PC-3 (cell line): ENCODE results near the gene IFI27L1. TPM values are rescaled to one million over a fixed set of nuclear protein-coding genes. Genes with fewer than 3 reads are reported as not detected.

ENCODE experiments used
- ATAC-seq: fragments of 200-7000 bp; cut with Tn5 transposase; 2 replicates; pipeline ENCODE4 v1.9.1; 2020; ENCODE audit warnings: mild to moderate bottlenecking, moderate library complexity
- BruUV-seq: library from RNA; stranded (reverse); fragments of 400-500 nt; replicated peaks from 2 replicates; lab custom pipeline; 2021; lab: Mats Ljungman, UMichigan
- CTCF ChIA-PET: fragments of 300-600 bp; sonication (Branson Sonifier 250); formaldehyde crosslinking; loops from one replicate; lab custom pipeline; 2022; ENCODE audit warnings: antibody characterized with exemption; lab: Charles Lee
- POLR2A ChIA-PET: fragments of 300-600 bp; sonication (Branson Sonifier 250); formaldehyde crosslinking; loops from one replicate; lab custom pipeline; 2022; ENCODE audit warnings: antibody characterized with exemption; ENCODE audit not compliant: unreplicated experiment; lab: Charles Lee
- DNase-seq: peaks from one replicate; pipeline ENCODE4 v3.0.0-alpha.2; 2015
- H2AFZ ChIP-seq: fragments of 300-600 bp; sonication (generic); 2 replicates; pipeline ENCODE4 v1.6.0; 2016; ENCODE audit warnings: antibody characterized with exemption, low read length
- H3F3A ChIP-seq: fragments of 300-600 bp; sonication (generic); one replicate; pipeline ENCODE4 v1.6.0; 2017; ENCODE audit warnings: antibody characterized with exemption, low read length, control low read depth, mild to moderate bottlenecking; ENCODE audit not compliant: unreplicated experiment
- H3K27ac ChIP-seq: fragments of 300-600 bp; sonication (generic); 2 replicates; pipeline ENCODE4 v1.5.1; 2016; ENCODE audit warnings: mild to moderate bottlenecking, low read length
- H3K27me3 ChIP-seq: fragments of 300-600 bp; sonication (generic); 2 replicates; pipeline ENCODE4 v1.6.1; 2016; ENCODE audit warnings: low read length, mixed read lengths
- H3K36me3 ChIP-seq: fragments of 300-600 bp; sonication (generic); 2 replicates; pipeline ENCODE4 v1.6.1; 2016; ENCODE audit warnings: low read depth, mixed run types, low read length, mixed read lengths
- H3K4me1 ChIP-seq: fragments of 300-600 bp; sonication (generic); 2 replicates; pipeline ENCODE4 v1.5.1; 2016; ENCODE audit warnings: low read length; ENCODE audit not compliant: insufficient read depth
- H3K4me2 ChIP-seq: fragments of 300-600 bp; sonication (generic); 2 replicates; pipeline ENCODE4 v1.6.0; 2016; ENCODE audit warnings: low read length
- H3K4me3 ChIP-seq: fragments of 300-600 bp; sonication (generic); 2 replicates; pipeline ENCODE4 v1.5.1; 2016; ENCODE audit warnings: mild to moderate bottlenecking, low read length, mixed read lengths
- H3K79me2 ChIP-seq: fragments of 300-600 bp; sonication (generic); 2 replicates; pipeline ENCODE4 v1.6.1; 2017; ENCODE audit warnings: low read length, mixed read lengths
- H3K9ac ChIP-seq: fragments of 300-600 bp; sonication (generic); 2 replicates; pipeline ENCODE4 v1.6.0; 2016; ENCODE audit warnings: mild to moderate bottlenecking, low read length
- H3K9me2 ChIP-seq: fragments of 300-600 bp; sonication (generic); replicated peaks from 2 replicates; pipeline ENCODE4 v1.6.1; 2016; ENCODE audit warnings: mixed run types, low read length, mixed read lengths
- H3K9me3 ChIP-seq: fragments of 300-600 bp; sonication (generic); 2 replicates; pipeline ENCODE4 v1.6.1; 2016; ENCODE audit warnings: low read length, mixed read lengths
- H4K20me1 ChIP-seq: fragments of 300-600 bp; sonication (generic); 2 replicates; pipeline ENCODE4 v1.6.1; 2016; ENCODE audit warnings: low read length, mixed read lengths
- EZH2 ChIP-seq: fragments of 300-600 bp; sonication (generic); IDR thresholded peaks from one replicate; pipeline ENCODE4 v1.6.1; 2017; ENCODE audit warnings: antibody characterized with exemption, mild to moderate bottlenecking, low read length; ENCODE audit not compliant: unreplicated experiment
- EZH2phosphoT487 ChIP-seq: fragments of 300-600 bp; sonication (generic); IDR thresholded peaks from 2 replicates; pipeline ENCODE4 v1.6.1; 2018; ENCODE audit warnings: mild to moderate bottlenecking, antibody characterized with exemption, low read length, borderline replicate concordance
- intact Hi-C: fragments of 100-400 bp; cut with micrococcal nuclease; formaldehyde crosslinking; loops from 2 replicates; pipeline ENCODE4 v1.9.0; 2023
- total RNA-seq: library from RNA; depleted of rRNA; stranded (reverse); fragments of >200 nt; gene quantifications from 2 replicates; pipeline ENCODE4 v1.2.3, GENCODE V29; 2014
- TF ChIP-seq, protein P1 (sequence below): fragments of 300-600 bp; sonication (generic); conservative IDR thresholded peaks from 2 replicates; pipeline ENCODE4 v1.5.1; 2017; ENCODE audit warnings: antibody characterized with exemption, low read depth, mild to moderate bottlenecking, low read length

Gene IFI27L1
- total RNA-seq, 1 experiment from 2014 or later: 16.9 TPM

DNA sequence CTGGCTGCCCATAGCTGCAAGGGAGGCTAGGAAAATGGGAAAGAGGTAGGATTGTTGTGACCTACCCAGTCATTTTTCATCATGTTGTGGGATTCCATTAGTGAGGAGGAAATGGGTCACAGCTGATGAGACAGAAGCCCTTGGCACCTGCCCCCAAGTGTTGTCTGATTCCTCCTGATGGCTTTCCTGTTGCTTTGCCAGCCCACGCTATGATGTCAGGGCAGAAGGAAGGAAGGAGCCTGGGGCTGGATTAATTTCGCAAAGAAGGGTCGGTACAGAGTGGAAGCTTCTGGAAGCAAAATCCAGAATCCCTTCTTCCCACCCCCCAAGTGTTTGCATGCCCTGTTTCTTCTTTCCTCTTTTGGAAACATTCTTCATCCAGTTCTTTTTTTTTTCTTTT is 46.2 kb upstream of the IFI27L1 start:
- no peaks in the 10 kb centered on the region for H3K9me2 ChIP-seq
- intact Hi-C loops: no loop called here

DNA sequence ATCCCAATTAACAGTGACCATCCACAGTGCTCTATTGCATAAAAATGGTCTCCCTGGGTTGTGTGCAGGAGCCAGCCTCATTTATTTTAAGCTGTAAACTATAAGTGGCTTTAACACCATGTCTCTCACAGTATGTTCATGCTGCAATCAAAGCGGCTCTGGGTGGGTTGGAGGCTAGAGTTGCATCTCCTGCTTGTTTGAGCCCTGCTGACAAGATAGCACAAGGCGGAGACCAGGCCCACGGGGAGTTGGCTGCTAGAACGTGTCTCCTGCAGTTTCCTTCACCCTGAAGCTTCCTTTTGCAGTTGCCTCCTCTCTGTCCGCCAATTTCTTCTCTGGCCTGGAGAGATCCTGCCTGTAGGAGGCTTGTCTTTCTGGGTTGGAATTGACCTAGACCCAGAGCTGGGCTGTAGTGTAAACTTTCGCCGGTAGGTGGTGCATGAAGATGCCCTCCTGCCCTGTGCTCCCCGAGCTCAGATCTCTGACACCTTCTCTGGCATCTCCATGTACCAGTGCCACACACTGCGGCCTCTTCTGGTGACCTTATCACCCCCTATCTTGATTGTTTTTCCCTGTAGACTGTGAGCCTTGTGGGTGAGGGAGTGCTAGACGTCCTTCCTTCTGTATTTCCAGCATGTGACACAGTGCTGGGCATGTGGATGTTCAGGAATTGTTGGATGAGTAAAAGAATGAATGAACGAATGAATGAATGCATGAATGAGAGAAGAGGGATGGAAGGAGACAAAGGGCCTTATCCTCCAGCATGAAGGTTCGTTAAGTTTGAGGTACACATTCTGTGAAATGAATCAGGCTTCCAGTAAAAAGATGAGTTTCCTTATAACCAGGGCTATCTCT is 44.6 kb upstream of the IFI27L1 start:
- Histone ChIP-seq H4K20me1 (no peaks in the 10 kb centered on the region), H3K36me3 (no peaks in the 10 kb centered on the region; the same call in 1 of the 2 replicates), H3K27ac (no peak overlapping the region), H3F3A (no peaks in the 10 kb centered on the region), H3K4me1 (peaks cover 9% of the 10 kb centered on the region), H3K4me3 (no peak overlapping the region), H3K9ac (no peak overlapping the region), H3K27me3 (no peaks in the 10 kb centered on the region), H3K9me2 (no peaks in the 10 kb centered on the region), H3K9me3 (no peaks in the 10 kb centered on the region), H2AFZ (no peak overlapping the region), H3K79me2 (no peaks in the 10 kb centered on the region), H3K4me2 (no peak overlapping the region)
- BruUV-seq: no TSS peak
- intact Hi-C loops: loop anchor here (1.0 kb wide), 1 partner anchor 100 kb away; no protein-coding TSS in a partner anchor
- ATAC-seq: peak; percentile 92
- peak; percentile 82 for DNase-seq
- ChIA-PET POLR2A (no interaction called here), CTCF (interaction anchor here (0.6 to 2.7 kb wide), 7 partner anchors 8 to 104 kb away, joined by 4 to 44 read pairs (median 6); partner anchors contain the start of genes DDX24 and IFI27L1)
- no peak for TF ChIP-seq EZH2phosphoT487
- TF ChIP-seq, protein P1, sequence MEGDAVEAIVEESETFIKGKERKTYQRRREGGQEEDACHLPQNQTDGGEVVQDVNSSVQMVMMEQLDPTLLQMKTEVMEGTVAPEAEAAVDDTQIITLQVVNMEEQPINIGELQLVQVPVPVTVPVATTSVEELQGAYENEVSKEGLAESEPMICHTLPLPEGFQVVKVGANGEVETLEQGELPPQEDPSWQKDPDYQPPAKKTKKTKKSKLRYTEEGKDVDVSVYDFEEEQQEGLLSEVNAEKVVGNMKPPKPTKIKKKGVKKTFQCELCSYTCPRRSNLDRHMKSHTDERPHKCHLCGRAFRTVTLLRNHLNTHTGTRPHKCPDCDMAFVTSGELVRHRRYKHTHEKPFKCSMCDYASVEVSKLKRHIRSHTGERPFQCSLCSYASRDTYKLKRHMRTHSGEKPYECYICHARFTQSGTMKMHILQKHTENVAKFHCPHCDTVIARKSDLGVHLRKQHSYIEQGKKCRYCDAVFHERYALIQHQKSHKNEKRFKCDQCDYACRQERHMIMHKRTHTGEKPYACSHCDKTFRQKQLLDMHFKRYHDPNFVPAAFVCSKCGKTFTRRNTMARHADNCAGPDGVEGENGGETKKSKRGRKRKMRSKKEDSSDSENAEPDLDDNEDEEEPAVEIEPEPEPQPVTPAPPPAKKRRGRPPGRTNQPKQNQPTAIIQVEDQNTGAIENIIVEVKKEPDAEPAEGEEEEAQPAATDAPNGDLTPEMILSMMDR: peak; percentile 83

More for the DNA sequence above, 46.2 kb upstream of the IFI27L1 start:
- H3K4me2 ChIP-seq: no peak overlapping the region
- H3K27ac ChIP-seq: no peak overlapping the region
- peaks cover 6% of the 10 kb centered on the region; the same call in 1 of the 2 replicates for H3K79me2 ChIP-seq
- H3K27me3 ChIP-seq: no peaks in the 10 kb centered on the region
- ATAC-seq (no peak), DNase-seq (no peak)
- no peaks in the 10 kb centered on the region for H3F3A ChIP-seq
- TF ChIP-seq, protein P1: no peak
- no peak for TF ChIP-seq EZH2
- H3K4me3 ChIP-seq: no peak overlapping the region
- no peaks in the 10 kb centered on the region for H3K9me3 ChIP-seq
- ChIA-PET CTCF (interaction anchor here (0.6 kb wide), 1 partner anchor 260 kb away, joined by 3 read pairs; no protein-coding TSS in a partner anchor), POLR2A (interaction anchor here (0.6 kb wide), 1 partner anchor 76 kb away, joined by 4 read pairs; no protein-coding TSS in a partner anchor)
- peaks cover 13% of the 10 kb centered on the region for H3K4me1 ChIP-seq
- no peaks in the 10 kb centered on the region; the same call in 1 of the 2 replicates for H3K36me3 ChIP-seq
- H4K20me1 ChIP-seq: no peaks in the 10 kb centered on the region
- BruUV-seq: no TSS peak
- no peak overlapping the region for H2AFZ ChIP-seq
- no peak overlapping the region for H3K9ac ChIP-seq
